CD8-positive, alpha-beta memory T cell (primary cell): ENCODE measurements around the gene LRCH3. TPM values are rescaled to one million over a fixed set of nuclear protein-coding genes. Genes with fewer than 3 reads are reported as not detected.
A peak's percentile ranks its signal among the peaks of the same experiment; 100 is the strongest.

ENCODE experiments used
- CTCF ChIA-PET: fragments of 350-600 bp; sonication (Branson Sonifier 250); formaldehyde crosslinking; loops from one replicate; lab custom pipeline; 2021; ENCODE audit warnings: antibody characterized with exemption; lab: Charles Lee
- POLR2A ChIA-PET: fragments of 350-600 bp; sonication (Branson Sonifier 250); formaldehyde crosslinking; loops from one replicate; lab custom pipeline; 2021; ENCODE audit warnings: antibody characterized with exemption; lab: Charles Lee
- DNase-seq, 5 donors: peaks; one replicate each; pipeline versions ENCODE4 v3.0.0 to v3.0.0-alpha.2; 2020 to 2022; ENCODE audit warnings: mixed read lengths in 1 of 5
- H3K27ac ChIP-seq: one replicate; pipeline ENCODE4 v1.7.0; 2013; ENCODE audit warnings: low read depth, mild to moderate bottlenecking, low read length, moderate library complexity
- H3K27me3 ChIP-seq: 2 replicates; pipeline ENCODE4 v1.7.0; 2013; ENCODE audit warnings: low read length, mild to moderate bottlenecking; ENCODE audit not compliant: insufficient read depth, poor library complexity, severe bottlenecking
- H3K36me3 ChIP-seq: 2 replicates; pipeline ENCODE4 v1.7.0; 2013; ENCODE audit warnings: mild to moderate bottlenecking, low read length, moderate library complexity; ENCODE audit not compliant: insufficient read depth
- H3K4me1 ChIP-seq: 2 replicates; pipeline ENCODE4 v1.7.0; 2013; ENCODE audit warnings: mild to moderate bottlenecking, low read length, moderate library complexity; ENCODE audit not compliant: insufficient read depth
- H3K4me3 ChIP-seq: 2 replicates; pipeline ENCODE4 v1.7.0; 2013; ENCODE audit warnings: mild to moderate bottlenecking, low read length
- H3K9me3 ChIP-seq: 2 replicates; pipeline ENCODE4 v1.7.0; 2013; ENCODE audit warnings: mild to moderate bottlenecking, low read length
- H3K27ac Mint-ChIP-seq, 8 donors: one replicate each; pipeline ENCODE4 v1.8.0; 2020 to 2021; ENCODE audit warnings: mixed read lengths in 8 of 8, mild to moderate bottlenecking in 6 of 8, inconsistent platforms in 3 of 8, moderate library complexity in 3 of 8
- H3K27me3 Mint-ChIP-seq, 2 donors: one replicate each; pipeline ENCODE4 v1.8.0; 2020 to 2021; ENCODE audit warnings: mixed read lengths in 2 of 2, mild to moderate bottlenecking in 1 of 2, moderate library complexity in 1 of 2
- H3K36me3 Mint-ChIP-seq, 3 donors: one replicate each; pipeline ENCODE4 v1.8.0; 2020 to 2021; ENCODE audit warnings: mixed read lengths in 3 of 3, inconsistent platforms in 1 of 3, mild to moderate bottlenecking in 1 of 3
- H3K4me1 Mint-ChIP-seq, 3 donors: one replicate each; pipeline ENCODE4 v1.8.0; 2020 to 2021; ENCODE audit warnings: mixed read lengths in 3 of 3, inconsistent platforms in 1 of 3, mild to moderate bottlenecking in 1 of 3
- H3K4me3 Mint-ChIP-seq, 7 donors: one replicate each; pipeline ENCODE4 v1.8.0; 2020 to 2021; ENCODE audit warnings: mixed read lengths in 7 of 7, mild to moderate bottlenecking in 6 of 7, moderate library complexity in 4 of 7, inconsistent platforms in 2 of 7
- H3K9me3 Mint-ChIP-seq, 5 donors: one replicate each; pipeline ENCODE4 v1.8.0; 2020 to 2022; ENCODE audit warnings: mixed read lengths in 5 of 5, mild to moderate bottlenecking in 3 of 5, moderate library complexity in 2 of 5, inconsistent platforms in 1 of 5
- polyA plus RNA-seq: library from polyadenylated mRNA; unstranded; fragments of 300-500 nt; fragmentation: Illumina TruSeq; gene quantifications from one replicate; pipeline ENCODE4 v1.2.3, GENCODE V29; 2021
- total RNA-seq, 2 experiments: library from RNA; stranded (reverse); gene quantifications; one replicate each; pipeline ENCODE4 v1.2.3, GENCODE V29; 2021

The LRCH3 gene
- total and polyA plus RNA-seq, 3 experiments from 2014 or later = 26.5 to 56.3 (median 51.2) TPM

DNA sequence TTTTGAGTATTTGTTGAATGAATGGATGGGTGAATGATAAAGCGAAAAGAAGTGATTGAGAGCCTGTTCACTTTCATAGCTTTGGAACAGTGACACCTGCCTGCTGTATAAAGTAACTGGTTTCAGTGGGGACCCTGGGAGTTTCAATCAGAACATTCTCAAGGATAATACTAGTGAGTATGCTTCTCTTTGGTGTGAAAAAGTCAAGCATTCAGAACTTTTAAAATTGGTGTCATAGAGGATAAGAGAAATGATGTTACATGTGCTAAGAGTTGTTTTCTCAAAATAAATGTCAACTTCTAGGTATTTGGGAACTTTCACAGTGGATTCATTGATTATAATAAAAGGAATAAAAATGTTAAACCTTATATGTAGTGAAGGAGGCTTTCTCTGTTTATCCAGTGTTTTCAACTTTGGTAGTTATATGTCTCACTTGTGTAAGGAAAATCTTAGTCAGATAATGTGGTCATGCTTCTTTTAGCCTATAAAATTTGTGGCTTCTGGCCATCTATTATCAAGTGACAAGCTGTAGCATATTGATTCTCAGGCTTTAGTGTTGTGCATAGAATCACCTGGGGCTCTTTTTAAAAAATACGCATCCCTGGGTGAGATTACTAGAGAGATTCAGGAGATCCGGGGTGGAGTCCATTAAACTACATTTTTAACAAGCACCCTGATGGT is 11.9 kb downstream of the LRCH3 start:
- ChIA-PET POLR2A (no interaction called here), CTCF (interaction anchor here (1.9 kb wide), 1 partner anchor 12 kb away, joined by 8 read pairs; the partner anchor contains the start of gene LRCH3)
- H3K36me3 ChIP-seq = no peaks in the 10 kb centered on the region
- Mint-ChIP-seq H3K4me3 (no peak overlapping the region), H3K36me3 (peaks cover 0 to 15% (median 2%) of the 10 kb centered on the region in 3 donors), H3K27ac (peak overlapping the region in 4 of 8 donors; percentile 3 to 83 (median 36)), H3K27me3 (no peaks in the 10 kb centered on the region), H3K4me1 (peaks cover 47 to 69% (median 58%) of the 10 kb centered on the region in 3 donors), H3K9me3 (no peaks in the 10 kb centered on the region)
- H3K4me3 ChIP-seq = no peak overlapping the region
- H3K9me3 ChIP-seq = no peaks in the 10 kb centered on the region
- H3K27ac ChIP-seq = no peak overlapping the region
- H3K4me1 ChIP-seq = peaks cover 29% of the 10 kb centered on the region
- no peaks in the 10 kb centered on the region for H3K27me3 ChIP-seq
- no peak for DNase-seq

DNA sequence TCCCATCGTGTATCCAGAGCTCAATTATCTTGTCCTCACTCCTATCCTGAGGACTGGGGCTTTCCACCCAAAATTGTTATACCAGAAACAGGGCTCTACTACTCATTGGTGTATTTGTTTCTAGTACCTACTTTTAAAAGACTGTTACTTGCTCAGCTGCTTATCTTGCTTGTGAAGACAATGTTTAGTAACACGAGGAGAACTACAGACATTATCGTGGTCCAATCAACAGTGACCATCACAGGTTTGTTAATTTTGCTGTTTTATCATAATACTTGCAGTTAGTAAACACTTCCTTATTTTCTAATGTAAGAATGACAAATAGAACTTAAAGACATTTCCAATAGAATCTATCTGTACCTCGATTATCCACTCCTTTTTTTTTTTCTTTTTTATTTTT is 13.5 kb downstream of the LRCH3 start:
- H3K4me1 Mint-ChIP-seq = peaks cover 53 to 71% (median 58%) of the 10 kb centered on the region in 3 donors

DNA sequence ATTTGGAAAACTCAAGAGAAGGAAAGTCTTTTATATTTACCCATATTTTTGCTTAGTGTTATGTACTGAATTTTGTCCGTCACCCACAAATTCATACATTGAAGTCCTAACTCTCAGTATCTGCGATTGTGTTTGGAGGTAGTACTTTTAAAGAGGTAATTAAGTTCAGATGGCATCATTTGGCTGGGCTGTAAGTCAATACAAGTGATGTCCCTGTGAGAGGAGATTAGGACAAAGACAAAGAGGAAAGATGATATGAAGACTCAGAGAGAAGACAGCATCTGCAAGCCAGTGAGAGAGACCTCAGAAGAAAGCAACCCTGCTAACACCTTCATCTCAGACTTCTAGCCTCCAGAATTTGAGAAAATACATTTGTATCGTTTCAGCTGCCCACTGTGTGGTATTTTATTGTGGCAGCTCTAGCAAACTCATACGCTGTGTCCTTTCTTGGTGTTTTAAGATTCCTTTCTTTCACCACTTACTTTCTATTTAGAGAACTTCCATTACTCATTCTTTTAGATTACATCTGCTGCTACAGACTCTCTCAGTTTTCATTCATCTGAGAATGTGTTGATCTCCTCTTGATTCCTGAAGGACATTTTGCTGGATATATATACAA is 17.0 kb downstream of the LRCH3 start:
- ChIA-PET CTCF (no interaction called here), POLR2A (no interaction called here)
- Histone ChIP-seq H3K4me3 (no peak overlapping the region), H3K27me3 (no peaks in the 10 kb centered on the region), H3K9me3 (no peaks in the 10 kb centered on the region), H3K4me1 (no peaks in the 10 kb centered on the region), H3K27ac (no peak overlapping the region), H3K36me3 (no peaks in the 10 kb centered on the region)
- DNase-seq = no peak
- Mint-ChIP-seq H3K9me3 (no peaks in the 10 kb centered on the region), H3K27me3 (no peaks in the 10 kb centered on the region), H3K27ac (peak overlapping the region in 5 of 8 donors; percentile 18 to 73 (median 46)), H3K4me3 (no peak overlapping the region), H3K36me3 (peaks cover 0 to 16% (median 4%) of the 10 kb centered on the region in 3 donors), H3K4me1 (peaks cover 38 to 60% (median 42%) of the 10 kb centered on the region in 3 donors)

More for the DNA sequence above, 13.5 kb downstream of the LRCH3 start:
- H3K9me3 Mint-ChIP-seq = no peaks in the 10 kb centered on the region
- no peak overlapping the region for H3K4me3 Mint-ChIP-seq
- H3K27ac Mint-ChIP-seq = peak overlapping the region in 1 of 8 donors; percentile 22
- no peaks in the 10 kb centered on the region for H3K27me3 ChIP-seq
- ChIA-PET POLR2A (no interaction called here), CTCF (interaction anchor here (0.7 kb wide), 1 partner anchor 11 kb away, joined by 3 read pairs; no protein-coding TSS in a partner anchor)
- no peak overlapping the region for H3K27ac ChIP-seq
- no peaks in the 10 kb centered on the region for H3K27me3 Mint-ChIP-seq
- no peaks in the 10 kb centered on the region for H3K36me3 ChIP-seq
- no peak for DNase-seq
- no peak overlapping the region for H3K4me3 ChIP-seq
- no peaks in the 10 kb centered on the region for H3K9me3 ChIP-seq
- H3K4me1 ChIP-seq = peaks cover 22% of the 10 kb centered on the region
- peaks cover 0 to 17% (median 2%) of the 10 kb centered on the region in 3 donors for H3K36me3 Mint-ChIP-seq

DNA sequence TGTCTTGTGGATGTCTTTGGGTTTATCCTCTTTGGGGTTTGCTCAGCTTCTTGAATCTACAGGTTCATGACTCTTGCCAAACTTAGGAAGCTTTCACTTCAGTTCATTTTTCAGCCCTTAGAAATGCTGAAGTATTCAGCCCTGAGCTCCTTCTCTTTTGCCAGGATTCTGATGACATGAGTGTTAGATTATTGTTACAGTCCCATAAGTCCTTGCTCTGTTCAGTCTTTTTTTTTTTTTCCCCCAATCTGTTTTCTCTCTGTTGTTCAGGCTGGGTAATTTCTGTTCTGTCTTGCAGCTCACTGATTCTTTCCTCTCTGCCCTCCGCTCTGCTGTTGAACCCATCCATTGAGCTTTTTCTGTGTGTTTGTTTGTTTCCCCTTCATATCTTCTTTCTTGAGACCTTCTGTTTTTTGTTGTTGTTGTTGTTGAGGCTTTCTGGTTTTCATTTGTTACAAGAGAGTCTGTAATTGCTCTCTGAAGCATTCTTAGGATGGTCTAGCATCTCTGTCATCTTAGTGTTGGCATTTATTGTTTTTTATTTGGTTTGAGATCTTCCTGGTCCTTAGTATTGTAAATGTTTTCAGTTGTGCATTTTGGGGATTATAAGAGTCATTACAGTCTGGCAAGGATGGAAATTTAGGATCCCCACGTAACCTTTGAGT is 18.4 kb downstream of the LRCH3 start:
- Mint-ChIP-seq H3K27ac (peak overlapping the region in 7 of 8 donors; percentile 23 to 95 (median 62)), H3K36me3 (peaks cover 2 to 23% (median 4%) of the 10 kb centered on the region in 3 donors), H3K27me3 (no peaks in the 10 kb centered on the region), H3K4me1 (peaks cover 38 to 66% (median 47%) of the 10 kb centered on the region in 3 donors), H3K9me3 (no peaks in the 10 kb centered on the region), H3K4me3 (peak overlapping the region in 1 of 7 donors; percentile 23)
- no peak for DNase-seq
- H3K36me3 ChIP-seq = no peaks in the 10 kb centered on the region
- ChIA-PET CTCF (interaction anchor here (1.0 kb wide), 1 partner anchor 60 kb away, joined by 3 read pairs; no protein-coding TSS in a partner anchor), POLR2A (interaction anchor here (0.5 to 1.0 kb wide), 2 partner anchors 15 to 143 kb away, joined by 5 to 9 read pairs; no protein-coding TSS in a partner anchor)
- H3K9me3 ChIP-seq = no peaks in the 10 kb centered on the region
- H3K27ac ChIP-seq = no peak overlapping the region
- H3K4me3 ChIP-seq = no peak overlapping the region
- H3K27me3 ChIP-seq = no peaks in the 10 kb centered on the region
- no peaks in the 10 kb centered on the region for H3K4me1 ChIP-seq

DNA sequence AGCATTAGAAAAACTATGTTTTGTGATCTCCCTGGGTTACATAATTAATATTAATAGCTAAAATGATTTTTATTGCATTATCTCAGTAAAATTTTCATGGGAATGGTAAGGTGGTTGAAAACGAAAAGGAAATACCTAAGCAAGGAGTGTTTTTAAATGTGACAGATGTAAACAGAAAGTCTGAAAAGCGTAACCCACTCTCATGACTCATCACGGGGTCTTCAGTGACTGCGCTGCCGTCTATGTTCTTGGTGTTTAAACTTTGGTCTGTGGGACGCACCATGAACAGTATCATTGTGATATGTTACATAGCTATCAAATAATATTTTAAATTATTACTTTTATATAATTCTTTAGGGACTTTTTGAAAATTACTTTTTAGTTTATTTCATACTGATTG is 19.8 kb downstream of the LRCH3 start:
- no peak for DNase-seq
- no peaks in the 10 kb centered on the region for H3K27me3 Mint-ChIP-seq
- POLR2A ChIA-PET = no interaction called here
- peaks cover 39 to 66% (median 54%) of the 10 kb centered on the region in 3 donors for H3K4me1 Mint-ChIP-seq
- no peaks in the 10 kb centered on the region for H3K27me3 ChIP-seq
- H3K9me3 Mint-ChIP-seq = no peaks in the 10 kb centered on the region
- CTCF ChIA-PET = no interaction called here
- peaks cover 3 to 18% (median 4%) of the 10 kb centered on the region in 3 donors for H3K36me3 Mint-ChIP-seq
- H3K4me1 ChIP-seq = no peaks in the 10 kb centered on the region
- no peak overlapping the region for H3K27ac Mint-ChIP-seq
- H3K4me3 Mint-ChIP-seq = no peak overlapping the region
- no peak overlapping the region for H3K4me3 ChIP-seq
- no peaks in the 10 kb centered on the region for H3K36me3 ChIP-seq
- no peaks in the 10 kb centered on the region for H3K9me3 ChIP-seq
- H3K27ac ChIP-seq = no peak overlapping the region

DNA sequence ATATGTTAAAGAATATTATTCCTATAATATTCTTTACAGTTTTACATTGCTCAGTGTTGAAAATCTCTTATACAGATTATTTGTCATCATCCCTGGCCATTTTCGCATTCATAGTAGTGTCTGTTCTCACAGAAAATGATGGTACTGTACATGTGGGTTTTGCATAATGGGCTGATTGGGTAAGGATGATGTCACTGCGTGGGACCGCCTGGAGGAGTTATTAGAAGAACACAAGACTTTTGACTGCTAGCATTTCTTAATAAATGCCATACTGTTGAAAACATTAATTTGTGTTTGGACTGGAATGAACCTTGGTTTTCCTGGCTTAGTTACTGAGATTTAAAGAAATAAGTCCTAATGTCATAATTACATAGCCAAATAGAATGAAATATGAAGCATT is 20.3 kb downstream of the LRCH3 start:
- no peaks in the 10 kb centered on the region for H3K27me3 Mint-ChIP-seq
- CTCF ChIA-PET = no interaction called here
- no peaks in the 10 kb centered on the region for H3K9me3 ChIP-seq
- H3K4me1 Mint-ChIP-seq = peaks cover 37 to 64% (median 54%) of the 10 kb centered on the region in 3 donors
- no peaks in the 10 kb centered on the region for H3K27me3 ChIP-seq
- no peaks in the 10 kb centered on the region for H3K9me3 Mint-ChIP-seq
- H3K36me3 ChIP-seq = no peaks in the 10 kb centered on the region
- H3K4me1 ChIP-seq = no peaks in the 10 kb centered on the region
- DNase-seq = no peak
- H3K36me3 Mint-ChIP-seq = peaks cover 2 to 17% (median 3%) of the 10 kb centered on the region in 3 donors
- POLR2A ChIA-PET = interaction anchor here (0.5 kb wide), 1 partner anchor 1107 kb away, joined by 4 read pairs; no protein-coding TSS in a partner anchor
- no peak overlapping the region for H3K4me3 Mint-ChIP-seq
- H3K4me3 ChIP-seq = no peak overlapping the region
- no peak overlapping the region for H3K27ac ChIP-seq
- H3K27ac Mint-ChIP-seq = peak overlapping the region in 1 of 8 donors; percentile 66

DNA sequence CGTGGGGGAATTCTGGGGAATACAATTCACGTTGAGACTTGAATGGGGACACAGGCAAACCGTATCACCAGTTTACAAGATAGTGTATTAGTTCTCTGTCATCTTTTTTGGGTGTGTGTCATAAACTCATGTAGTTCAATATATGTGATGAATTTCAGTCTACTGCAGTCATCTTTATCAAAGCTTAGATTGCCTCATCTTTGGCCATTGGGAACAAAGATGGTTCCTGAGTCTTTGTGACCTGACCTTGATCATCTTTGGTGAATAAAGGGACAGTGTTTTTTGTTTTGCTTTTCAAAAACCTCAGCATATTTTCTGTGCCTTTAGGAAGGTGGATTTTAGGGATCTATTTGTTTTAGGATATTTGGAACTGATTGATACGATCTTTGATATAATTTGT is 23.3 kb downstream of the LRCH3 start:
- no peak overlapping the region for H3K4me3 ChIP-seq
- no peaks in the 10 kb centered on the region for H3K9me3 ChIP-seq
- Mint-ChIP-seq H3K36me3 (peaks cover 3 to 23% (median 4%) of the 10 kb centered on the region in 3 donors), H3K9me3 (no peaks in the 10 kb centered on the region), H3K27me3 (no peaks in the 10 kb centered on the region), H3K4me3 (no peak overlapping the region), H3K4me1 (peaks cover 23 to 40% (median 32%) of the 10 kb centered on the region in 3 donors), H3K27ac (no peak overlapping the region)
- H3K27me3 ChIP-seq = no peaks in the 10 kb centered on the region
- no peaks in the 10 kb centered on the region for H3K36me3 ChIP-seq
- no peaks in the 10 kb centered on the region for H3K4me1 ChIP-seq
- no peak overlapping the region for H3K27ac ChIP-seq
- ChIA-PET POLR2A (no interaction called here), CTCF (no interaction called here)
- no peak for DNase-seq
